Mucosa of stomach (tissue), 1 donor: ENCODE measurements around the gene NPIPA1.
"Not testable (repeated sequence)": the region's sequence is repeated elsewhere in the genome, so short reads cannot be mapped to it uniquely, and the experiment has no call there.

ENCODE experiments used
- H3K27me3 ChIP-seq: one replicate; pipeline ENCODE4 v1.7.0; 2013; ENCODE audit warnings: mild to moderate bottlenecking, low read length; ENCODE audit not compliant: control insufficient read depth, insufficient read depth
- H3K36me3 ChIP-seq: one replicate; pipeline ENCODE4 v1.7.0; 2013; ENCODE audit warnings: low read length; ENCODE audit not compliant: control insufficient read depth, insufficient read depth
- H3K4me1 ChIP-seq: one replicate; pipeline ENCODE4 v1.7.0; 2013; ENCODE audit warnings: mild to moderate bottlenecking, low read length; ENCODE audit not compliant: control insufficient read depth, insufficient read depth
- H3K4me3 ChIP-seq: one replicate; pipeline ENCODE4 v1.7.0; 2013; ENCODE audit warnings: low read length
- H3K9ac ChIP-seq: one replicate; pipeline ENCODE4 v1.7.0; 2013; ENCODE audit warnings: mild to moderate bottlenecking, low read length, moderate library complexity
- H3K9me3 ChIP-seq: one replicate; pipeline ENCODE4 v1.7.0; 2013; ENCODE audit warnings: mild to moderate bottlenecking, low read length, moderate library complexity; ENCODE audit not compliant: control insufficient read depth
- donor health status: Pancreatic carcinoma.

NPIPA1 gene

GRCh38 chr16:14919837-14920600 is 17.2 kb upstream of the NPIPA1 start:
- H3K9me3 ChIP-seq, H3K36me3 ChIP-seq, H3K4me3 ChIP-seq, H3K27me3 ChIP-seq, H3K9ac ChIP-seq, H3K4me1 ChIP-seq: not testable (repeated sequence)

DNA sequence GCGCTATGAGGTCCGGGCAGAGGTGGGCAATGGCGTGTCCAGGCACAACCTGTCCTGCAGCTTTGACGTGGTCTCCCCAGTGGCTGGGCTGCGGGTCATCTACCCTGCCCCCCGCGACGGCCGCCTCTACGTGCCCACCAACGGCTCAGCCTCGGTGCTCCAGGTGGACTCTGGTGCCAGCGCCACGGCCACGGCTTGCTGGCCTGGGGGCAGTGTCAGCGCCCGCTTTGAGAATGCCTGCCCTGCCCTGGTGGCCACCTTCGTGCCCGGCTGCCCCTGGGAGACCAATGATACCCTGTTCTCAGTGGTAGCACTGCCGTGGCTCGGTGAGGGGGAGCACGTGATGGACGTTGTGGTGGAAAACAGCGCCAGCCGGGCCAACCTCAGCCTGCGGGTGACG is 15.0 kb upstream of the NPIPA1 start:
- H3K36me3 ChIP-seq, H3K9me3 ChIP-seq, H3K27me3 ChIP-seq, H3K9ac ChIP-seq, H3K4me3 ChIP-seq, H3K4me1 ChIP-seq: not testable (repeated sequence)

GRCh38 chr16:14922968-14923367 is 14.3 kb upstream of the NPIPA1 start:
- not testable (repeated sequence) for H3K27me3 ChIP-seq, H3K4me3 ChIP-seq, H3K9me3 ChIP-seq, H3K4me1 ChIP-seq, H3K9ac ChIP-seq, H3K36me3 ChIP-seq

- H3K9me3 ChIP-seq, H3K36me3 ChIP-seq, H3K27me3 ChIP-seq, H3K4me1 ChIP-seq, H3K4me3 ChIP-seq, H3K9ac ChIP-seq: not testable (repeated sequence)
These were observed 13.7 kb upstream of the NPIPA1 start for GRCh38 chr16:14923394-14924088.

DNA sequence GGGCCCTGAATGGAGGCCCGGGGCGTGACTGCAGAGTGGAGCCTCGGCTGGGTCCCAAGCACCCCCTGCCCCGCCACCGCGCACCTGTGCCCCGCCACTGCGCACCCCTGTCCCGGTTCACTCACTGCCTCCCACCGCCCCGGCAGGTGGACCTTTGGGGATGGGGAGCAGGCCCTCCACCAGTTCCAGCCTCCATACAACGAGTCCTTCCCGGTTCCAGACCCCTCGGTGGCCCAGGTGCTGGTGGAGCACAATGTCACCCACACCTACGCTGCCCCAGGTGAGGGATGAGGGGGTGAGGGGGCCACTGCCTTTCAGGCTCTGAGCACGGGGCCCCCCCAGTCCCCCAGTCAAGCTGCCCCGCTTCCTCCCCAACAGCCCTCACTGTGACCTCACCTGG is 12.9 kb upstream of the NPIPA1 start:
- H3K27me3 ChIP-seq, H3K9me3 ChIP-seq, H3K36me3 ChIP-seq, H3K4me3 ChIP-seq, H3K4me1 ChIP-seq, H3K9ac ChIP-seq: not testable (repeated sequence)

GRCh38 chr16:14924982-14925381 is 12.3 kb upstream of the NPIPA1 start:
- H3K27me3 ChIP-seq, H3K36me3 ChIP-seq, H3K4me3 ChIP-seq, H3K9me3 ChIP-seq, H3K9ac ChIP-seq, H3K4me1 ChIP-seq: not testable (repeated sequence)

DNA sequence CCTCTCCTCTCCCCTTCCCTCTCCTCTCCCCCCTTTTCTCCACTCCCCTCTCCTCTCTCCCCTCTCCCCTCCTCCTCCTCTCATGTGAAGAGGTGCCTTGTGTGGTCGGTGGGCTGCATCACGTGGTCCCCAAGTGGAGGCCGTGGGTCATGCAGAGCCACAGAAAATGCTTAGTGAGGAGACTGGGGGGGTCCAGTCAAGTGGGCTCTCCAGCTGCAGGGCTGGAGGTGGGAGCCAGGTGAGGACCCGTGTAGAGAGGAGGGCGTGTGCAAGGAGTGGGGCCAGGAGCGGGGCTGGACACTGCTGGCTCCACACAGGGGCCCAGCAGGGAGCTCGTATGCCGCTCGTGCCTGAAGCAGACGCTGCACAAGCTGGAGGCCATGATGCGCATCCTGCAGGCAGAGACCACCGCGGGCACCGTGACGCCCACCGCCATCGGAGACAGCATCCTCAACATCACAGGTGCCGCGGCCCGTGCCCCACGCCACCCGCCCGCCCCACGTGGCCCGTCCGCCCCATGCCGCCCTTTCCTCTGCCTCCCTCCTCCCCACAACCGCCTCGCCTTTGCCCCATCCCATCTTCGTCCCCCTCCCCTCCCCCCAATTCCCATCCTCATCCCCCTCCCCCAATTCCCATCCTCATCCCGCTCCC is 9.1 kb upstream of the NPIPA1 start:
- not testable (repeated sequence) for H3K4me1 ChIP-seq, H3K36me3 ChIP-seq, H3K9me3 ChIP-seq, H3K4me3 ChIP-seq, H3K27me3 ChIP-seq, H3K9ac ChIP-seq

DNA sequence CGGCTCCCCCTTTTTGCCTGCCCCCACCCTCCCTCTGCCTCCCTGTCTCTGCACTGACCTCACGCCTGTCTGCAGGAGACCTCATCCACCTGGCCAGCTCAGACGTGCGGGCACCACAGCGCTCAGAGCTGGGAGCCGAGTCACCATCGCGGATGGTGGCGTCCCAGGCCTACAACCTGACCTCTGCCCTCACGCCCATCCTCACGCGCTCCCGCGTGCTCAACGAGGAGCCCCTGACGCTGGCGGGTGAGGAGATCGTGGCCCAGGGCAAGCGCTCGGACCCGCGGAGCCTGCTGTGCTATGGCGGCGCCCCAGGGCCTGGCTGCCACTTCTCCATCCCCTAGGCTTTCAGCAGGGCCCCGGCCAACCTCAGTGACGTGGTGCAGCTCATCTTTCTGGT is 8.1 kb upstream of the NPIPA1 start:
- H3K4me1 ChIP-seq, H3K4me3 ChIP-seq: not testable (repeated sequence)

DNA sequence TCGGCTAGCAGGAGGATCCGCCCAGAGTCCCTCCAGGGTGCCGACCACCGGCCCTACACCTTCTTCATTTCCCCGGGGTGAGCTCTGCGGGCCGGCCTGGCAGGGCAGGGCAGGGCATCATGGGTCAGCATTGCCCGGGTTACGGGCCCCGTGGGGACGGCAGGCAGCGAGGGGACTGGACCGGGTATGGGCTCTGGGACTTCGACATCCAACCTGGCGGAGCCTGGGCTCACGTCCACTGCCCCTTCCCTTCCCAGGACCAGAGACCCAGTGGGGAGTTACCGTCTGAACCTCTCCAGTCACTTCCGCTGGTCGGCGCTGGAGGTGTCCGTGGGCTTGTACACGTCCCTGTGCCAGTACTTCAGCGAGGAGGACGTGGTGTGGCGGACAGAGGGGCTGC is 7.0 kb upstream of the NPIPA1 start:
- H3K9me3 ChIP-seq, H3K36me3 ChIP-seq, H3K4me1 ChIP-seq, H3K4me3 ChIP-seq, H3K9ac ChIP-seq, H3K27me3 ChIP-seq: not testable (repeated sequence)

More for the DNA sequence above, 8.1 kb upstream of the NPIPA1 start:
- not testable (repeated sequence) for H3K27me3 ChIP-seq, H3K9me3 ChIP-seq, H3K9ac ChIP-seq, H3K36me3 ChIP-seq

DNA sequence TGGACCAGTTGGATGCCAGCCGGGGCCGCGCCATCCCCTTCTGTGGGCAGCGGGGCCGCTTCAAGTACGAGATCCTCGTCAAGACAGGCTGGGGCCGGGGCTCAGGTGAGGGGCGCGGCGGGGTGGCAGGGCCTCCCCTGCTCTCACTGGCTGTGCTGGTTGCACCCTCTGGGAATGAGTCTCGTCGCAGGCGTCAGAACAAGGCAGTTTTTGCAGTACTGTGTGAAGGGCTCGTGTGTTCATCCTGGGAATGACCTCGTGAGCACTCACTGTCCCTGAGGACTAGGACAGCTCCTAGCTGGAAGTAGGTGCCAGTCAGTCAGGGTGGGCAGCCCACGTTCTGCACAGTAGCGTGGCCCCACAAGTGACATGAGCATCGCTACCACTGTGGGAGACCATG is 6.3 kb upstream of the NPIPA1 start:
- H3K4me1 ChIP-seq, H3K27me3 ChIP-seq, H3K9ac ChIP-seq, H3K4me3 ChIP-seq, H3K9me3 ChIP-seq, H3K36me3 ChIP-seq: not testable (repeated sequence)

DNA sequence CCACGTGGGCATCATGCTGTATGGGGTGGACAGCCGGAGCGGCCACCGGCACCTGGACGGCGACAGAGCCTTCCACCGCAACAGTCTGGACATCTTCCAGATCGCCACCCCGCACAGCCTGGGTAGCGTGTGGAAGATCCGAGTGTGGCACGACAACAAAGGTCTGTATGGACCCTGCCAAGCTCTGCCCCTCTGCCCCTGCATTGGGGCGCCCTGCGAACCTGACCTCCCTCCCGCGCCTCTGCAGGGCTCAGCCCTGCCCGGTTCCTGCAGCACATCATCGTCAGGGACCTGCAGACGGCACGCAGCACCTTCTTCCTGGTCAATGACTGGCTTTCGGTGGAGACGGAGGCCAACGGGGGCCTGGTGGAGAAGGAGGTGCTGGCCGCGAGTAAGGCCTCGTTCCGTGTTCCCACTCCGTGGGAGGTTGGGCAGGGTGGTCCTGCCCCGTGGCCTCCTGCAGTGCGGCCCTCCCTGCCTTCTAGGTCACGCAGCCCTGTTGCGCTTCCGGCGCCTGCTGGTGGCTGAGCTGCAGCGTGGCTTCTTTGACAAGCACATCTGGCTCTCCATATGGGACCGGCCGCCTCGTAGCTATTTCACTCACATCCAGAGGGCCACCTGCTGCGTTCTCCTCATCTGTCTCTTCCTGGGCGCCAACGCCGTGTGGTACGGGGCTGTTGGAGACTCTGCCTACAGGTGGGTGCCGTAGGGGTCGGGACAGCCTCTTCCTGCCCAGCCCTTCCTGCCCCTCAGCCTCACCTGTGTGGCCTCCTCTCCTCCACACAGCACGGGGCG is 4.5 kb upstream of the NPIPA1 start:
- not testable (repeated sequence) for H3K36me3 ChIP-seq, H3K9ac ChIP-seq, H3K9me3 ChIP-seq, H3K27me3 ChIP-seq, H3K4me1 ChIP-seq, H3K4me3 ChIP-seq

GRCh38 chr16:14937994-14938393 is 751 bp downstream of the NPIPA1 start:
- H3K36me3 ChIP-seq, H3K4me3 ChIP-seq, H3K27me3 ChIP-seq, H3K9ac ChIP-seq, H3K4me1 ChIP-seq, H3K9me3 ChIP-seq: not testable (repeated sequence)
